Germinal center (tissue), 1 donor: Measurements from ENCODE around the gene KCND1.
A peak's percentile ranks its signal among the peaks of the same experiment; 100 is the strongest.

Experiments used
- DNase-seq: peaks from one replicate; pipeline ENCODE4 v3.0.0; 2012; ENCODE audit warnings: mixed read lengths, low spot score

The KCND1 gene

DNA sequence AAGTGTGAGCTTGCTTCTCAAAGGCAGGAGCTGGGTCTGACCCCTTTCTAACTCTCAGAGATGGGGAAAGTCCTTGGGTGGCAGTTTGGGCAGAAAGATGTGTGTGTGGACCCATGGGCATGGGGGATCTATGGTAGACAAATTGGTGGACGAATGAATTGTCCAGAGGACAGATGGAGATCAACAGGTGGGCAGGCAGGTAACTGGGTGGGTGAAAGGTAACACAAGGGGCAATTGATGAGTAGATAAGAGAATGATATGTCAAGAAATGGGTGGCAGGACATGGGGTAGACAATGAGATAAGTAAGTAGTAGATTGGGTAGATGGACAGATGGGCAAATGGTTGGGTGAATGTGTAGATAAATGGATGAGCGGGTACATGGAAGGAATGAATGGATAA is 2.9 kb upstream of the KCND1 start:
- no peak for DNase-seq

DNA sequence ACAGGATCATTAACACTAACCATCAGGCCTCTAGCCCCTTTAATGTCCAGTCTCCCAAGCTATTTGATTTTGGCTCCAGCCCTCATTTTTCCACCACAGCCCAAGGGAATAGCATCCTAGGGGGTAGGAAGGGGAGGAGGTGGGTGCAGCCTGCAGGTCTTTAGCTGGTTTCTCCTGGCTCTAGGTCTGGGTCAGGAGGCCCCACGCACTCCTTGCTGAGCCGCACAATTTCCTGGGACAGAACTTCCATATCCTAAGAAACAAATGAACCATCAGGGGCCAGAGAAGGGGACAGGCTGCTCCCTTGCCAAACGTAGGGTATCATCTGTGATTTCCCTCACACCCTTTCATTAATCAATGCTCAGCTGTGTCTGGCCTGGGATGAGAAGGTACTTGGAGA is 2.4 kb upstream of the KCND1 start:
- DNase-seq, result no peak

DNA sequence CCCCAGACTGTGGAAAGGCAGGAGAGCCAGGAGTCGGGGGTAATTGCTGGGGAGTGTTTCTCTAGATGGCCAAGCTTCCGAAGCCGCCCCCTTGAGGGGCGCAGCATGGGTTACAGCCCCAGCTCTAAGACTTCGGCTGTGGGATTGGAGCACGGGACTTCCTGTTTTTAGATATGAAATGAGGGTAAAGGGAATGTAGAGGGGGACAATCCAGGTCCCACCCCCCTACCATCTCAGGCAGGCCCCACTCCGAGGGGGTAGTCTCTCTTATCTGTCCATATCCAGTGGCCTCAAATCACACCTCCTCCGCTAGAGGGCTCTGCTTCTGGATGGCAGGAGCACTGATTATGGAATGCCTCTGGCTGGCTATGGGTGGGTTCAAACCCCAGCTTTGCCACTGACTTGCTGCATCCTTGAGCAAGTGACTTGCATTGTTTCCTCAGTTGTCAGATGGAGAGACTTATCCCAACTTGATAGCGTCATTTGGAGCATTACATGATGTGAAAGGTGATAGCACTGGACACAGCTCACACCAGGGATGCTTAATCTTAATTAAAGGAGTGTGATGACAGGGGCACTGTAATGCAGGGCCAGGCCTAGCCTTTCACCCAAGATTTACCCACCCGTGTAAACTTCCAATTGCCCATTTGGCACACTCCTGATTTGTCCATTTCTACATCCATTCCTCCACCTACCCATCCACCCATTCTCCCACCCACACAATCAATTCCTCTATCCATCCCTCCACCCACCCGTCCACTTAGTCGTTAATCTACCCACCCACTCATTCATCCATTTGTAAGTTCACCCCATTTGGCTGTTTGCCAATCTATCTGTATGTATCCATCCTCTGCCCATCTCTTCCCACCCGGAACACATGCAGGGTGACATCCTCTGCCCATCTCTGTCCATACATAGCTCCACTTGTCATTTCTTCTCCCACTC is 848 bp upstream of the KCND1 start:
- peak; percentile 18 for DNase-seq

- DNase-seq, result no peak
Observed at GRCh38 chrX:48969471-48969870, 2.2 kb downstream of the KCND1 start.

- DNase-seq, result no peak
Observed at GRCh38 chrX:48968377-48968776, 3.3 kb downstream of the KCND1 start.

DNA sequence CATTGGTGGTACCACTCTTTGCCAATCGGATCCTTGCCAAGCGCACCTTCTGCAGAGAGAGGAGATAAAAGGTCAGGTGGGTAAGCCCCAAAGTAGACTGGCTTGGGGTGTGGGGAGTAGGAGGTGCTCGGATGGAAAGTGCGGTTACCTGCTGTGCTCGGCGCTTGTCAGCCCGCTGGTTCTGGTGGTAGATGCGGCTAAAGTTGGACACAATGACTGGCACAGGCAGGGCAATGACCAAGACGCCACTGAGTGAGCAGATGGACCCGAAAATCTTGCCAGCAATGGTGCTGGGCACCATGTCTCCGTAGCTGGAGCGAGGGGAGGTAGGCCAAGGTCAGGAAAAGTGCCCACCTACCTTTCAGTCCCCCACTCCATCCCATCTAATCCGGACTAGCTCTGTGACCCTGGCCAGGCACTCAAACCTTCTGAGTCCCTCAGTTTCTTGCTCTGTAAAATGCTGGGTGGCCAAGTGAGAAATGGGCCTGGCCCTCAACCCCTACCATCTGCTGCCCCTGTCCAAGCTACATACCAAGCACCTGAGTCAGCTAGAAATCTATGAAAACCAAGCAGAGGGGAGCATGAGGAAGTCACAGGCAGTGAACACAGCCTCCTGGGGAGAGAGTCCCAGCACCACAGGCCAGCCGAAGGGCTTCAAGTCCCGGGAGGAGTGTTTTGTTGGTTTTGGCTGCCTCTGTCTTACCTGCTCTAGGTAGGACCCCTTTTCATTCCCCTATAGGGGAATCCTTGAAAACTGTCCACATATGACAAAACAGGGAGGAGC is 4.7 kb downstream of the KCND1 start:
- no peak for DNase-seq

DNA sequence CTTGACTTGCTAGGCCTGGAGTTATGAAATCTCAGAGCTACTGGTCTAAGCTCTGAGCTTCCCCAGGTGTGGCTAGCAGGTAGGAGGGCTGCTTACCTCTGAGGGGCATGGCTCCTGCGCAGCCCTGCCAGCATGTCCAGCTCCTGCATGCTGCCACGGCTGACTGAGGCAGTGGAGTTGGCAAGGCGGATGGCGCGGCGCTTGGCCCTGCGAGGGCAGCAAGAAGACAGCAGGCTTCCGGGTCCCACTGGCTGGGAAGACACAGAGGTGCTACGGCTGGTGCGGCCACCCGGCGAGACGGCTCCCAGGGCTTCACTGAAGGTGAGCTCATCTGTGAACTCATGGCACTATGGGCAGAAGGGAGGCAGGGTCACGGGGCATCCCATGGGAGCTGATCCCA is 5.7 kb downstream of the KCND1 start:
- no peak for DNase-seq

GRCh38 chrX:48961585-48962091 is 10.0 kb downstream of the KCND1 start:
- DNase-seq, result peak; percentile 25

- DNase-seq, result no peak
Observed at GRCh38 chrX:48960291-48960690, 11.4 kb downstream of the KCND1 start.

DNA sequence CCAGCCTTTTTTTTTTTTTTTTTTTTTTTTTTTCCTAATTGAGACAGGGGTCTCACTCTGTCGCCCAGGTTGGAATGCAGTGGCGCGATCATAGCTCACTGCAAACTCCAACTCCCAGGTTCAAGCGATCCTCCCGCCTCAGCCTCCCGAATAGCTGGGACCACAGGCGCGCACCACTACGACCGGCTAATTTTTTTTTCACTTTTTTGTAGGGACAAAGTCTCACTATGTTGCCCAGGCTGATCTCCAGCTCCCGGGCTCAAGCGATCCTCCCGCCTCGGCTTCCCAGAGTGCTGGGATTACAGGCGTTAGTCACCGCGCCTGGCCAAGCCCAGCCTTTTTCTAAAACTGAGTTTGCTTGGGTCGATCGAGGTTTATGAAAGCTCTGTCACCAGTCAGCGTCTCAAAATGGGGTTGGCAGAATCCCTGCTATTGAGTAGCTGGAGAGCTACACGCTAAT is 13.0 kb downstream of the KCND1 start:
- no peak for DNase-seq

DNA sequence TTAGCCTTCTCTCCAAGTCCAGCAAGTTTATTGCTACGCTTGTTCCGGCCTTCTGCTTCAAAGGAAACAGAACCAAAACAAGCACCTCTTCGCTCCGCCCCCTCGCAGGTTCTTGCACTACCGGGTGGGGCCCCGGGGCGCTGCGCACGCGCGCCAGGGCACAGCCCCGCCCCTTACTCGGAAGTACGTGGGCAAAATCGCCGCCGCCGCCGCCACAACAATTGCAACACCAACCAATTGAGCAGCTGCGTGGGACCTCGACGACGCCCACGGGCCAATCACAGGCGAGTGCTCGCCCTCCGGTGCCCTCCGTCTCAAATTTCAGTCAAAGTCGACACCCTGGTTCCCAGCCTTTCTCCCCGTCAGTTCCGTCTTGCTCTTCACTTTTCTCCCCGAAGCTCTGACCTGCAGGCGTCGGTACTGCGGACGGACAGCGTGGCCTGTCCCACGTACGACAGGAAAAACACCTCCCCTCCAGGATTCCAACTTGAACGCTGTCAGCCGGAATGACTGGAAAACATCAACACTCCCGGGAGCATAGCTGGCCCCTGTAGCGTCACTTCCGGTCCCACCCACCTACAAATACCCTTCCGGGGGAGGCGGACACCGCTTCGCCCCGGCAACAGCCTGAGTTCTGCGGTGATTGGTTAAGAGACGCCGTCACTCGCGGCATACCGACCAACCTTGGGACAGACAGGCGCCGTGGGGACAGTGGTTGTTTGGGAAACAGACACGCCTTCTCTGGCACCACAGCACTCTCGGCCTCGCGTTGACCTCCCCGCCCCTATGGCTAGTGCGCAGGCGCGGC is 13.6 kb downstream of the KCND1 start:
- DNase-seq, result peak; percentile 93

DNA sequence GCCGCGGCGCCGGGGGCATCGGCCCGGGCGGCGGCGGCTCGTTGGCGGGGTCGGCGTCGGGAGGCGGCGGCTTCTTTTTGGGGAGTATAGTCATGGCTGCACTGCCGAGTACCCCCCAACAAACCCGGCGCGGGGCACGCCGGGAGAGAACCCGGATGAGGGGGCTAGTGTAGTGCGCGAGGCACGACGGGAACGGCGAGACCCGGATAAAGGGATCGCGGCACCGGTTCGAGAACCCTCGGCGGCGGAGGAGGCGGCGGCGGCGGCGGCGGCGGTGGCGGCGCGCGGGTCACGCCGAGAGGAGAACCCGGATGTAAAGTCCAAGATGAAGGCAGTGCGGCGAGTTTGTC is 14.2 kb downstream of the KCND1 start, which contains the start of gene OTUD5:
Gene OTUD5 (minus strand): TSS at position 131 of the 350 bp plus-strand sequence. CDS start 37 bp downstream, at position 94.
- DNase-seq, result peak; percentile 62

- no peak for DNase-seq
Observed at GRCh38 chrX:48956728-48957414, 14.8 kb downstream of the KCND1 start.

DNA sequence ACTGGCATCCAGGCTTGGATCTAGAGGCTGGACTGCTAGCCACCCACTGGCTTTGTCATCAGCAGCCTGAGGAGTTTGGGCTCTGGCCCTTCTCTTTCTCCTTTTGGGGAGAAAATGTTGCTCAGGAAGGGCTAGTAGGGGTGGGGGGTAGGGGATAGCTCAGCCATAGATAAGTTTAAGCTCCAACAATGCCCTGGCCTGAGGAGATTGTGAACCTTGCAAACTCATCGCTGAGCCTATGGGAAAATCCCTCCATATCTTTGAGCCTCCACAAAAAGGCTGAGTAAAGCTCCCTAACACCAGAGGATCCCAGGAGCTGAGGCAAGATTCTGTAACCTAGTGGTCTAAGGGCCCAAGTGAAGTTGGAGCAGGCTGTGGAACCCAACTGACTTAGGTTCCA is 23.1 kb downstream of the KCND1 start:
- DNase-seq, result no peak

GRCh38 chrX:48945517-48946348 is 25.9 kb downstream of the KCND1 start:
- peak; percentile 18 for DNase-seq

- DNase-seq, result no peak
Observed at GRCh38 chrX:48942895-48943294, 28.7 kb downstream of the KCND1 start.

GRCh38 chrX:48940404-48940955 is 31.2 kb downstream of the KCND1 start:
- DNase-seq, result no peak

DNA sequence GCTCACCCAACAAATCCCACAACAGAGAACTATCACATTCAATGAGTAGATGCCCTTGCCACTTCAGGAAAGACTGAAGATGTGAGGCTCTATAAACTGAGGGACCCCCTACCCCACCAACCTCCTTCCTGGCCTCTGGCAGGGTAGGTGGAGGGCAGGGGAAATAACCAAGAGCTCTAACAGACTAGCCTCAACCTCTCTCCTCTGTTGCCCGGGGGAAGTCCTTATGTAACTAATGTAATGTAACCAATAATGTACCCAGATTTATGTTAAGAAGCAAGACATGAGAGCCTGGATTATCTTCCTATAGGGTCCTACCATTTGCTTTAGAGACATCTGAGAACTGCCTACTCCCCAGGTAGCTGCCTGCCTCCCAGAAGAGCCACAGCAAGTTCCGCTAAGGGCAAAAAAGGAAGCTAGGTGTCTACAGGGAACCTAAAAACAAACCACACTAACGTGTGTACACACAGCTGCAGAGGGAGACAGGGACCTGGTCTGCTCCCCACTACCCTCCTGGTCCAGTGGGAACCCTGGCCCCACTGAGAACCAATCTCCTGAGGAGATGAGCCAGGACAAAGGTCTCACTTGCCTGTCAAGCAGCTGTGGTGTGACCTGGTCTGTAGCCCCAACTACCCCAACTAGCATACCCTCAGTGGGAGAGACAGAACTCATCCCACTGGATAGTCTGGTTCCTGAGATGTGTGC is 32.0 kb downstream of the KCND1 start:
- peak; percentile 23 for DNase-seq

GRCh38 chrX:48938721-48939425 is 32.8 kb downstream of the KCND1 start:
- peak; percentile 53 for DNase-seq
